K562 (cell line): Measurements from ENCODE around the gene CEP68. TPM values are rescaled to one million over a fixed set of nuclear protein-coding genes. Genes with fewer than 3 reads are reported as not detected.

ENCODE experiments used
- ATAC-seq: fragments of 200-7000 bp; cut with Tn5 transposase; 3 replicates; pipeline ENCODE4 v1.9.1; 2020; ENCODE audit warnings: moderate library complexity
- BruUV-seq: library from RNA; stranded (reverse); fragments of 400-500 nt; replicated peaks from 2 replicates; lab custom pipeline; 2021; lab: Mats Ljungman, UMichigan
- CTCF ChIA-PET: fragments of 300-600 bp; formaldehyde crosslinking; extraction: SDS; loops from one replicate; lab custom pipeline; 2021; ENCODE audit warnings: low intra/inter-chr PET ratio; lab: Yijun Ruan, JAX
- POLR2A ChIA-PET: fragments of 300-600, 350-650 bp; sonication (Branson Sonifier 250); formaldehyde crosslinking; extraction: SDS; loops from one replicate; lab custom pipeline; 2021; ENCODE audit warnings: antibody characterized with exemption, inconsistent platforms; lab: Yijun Ruan, JAX
- DNase-seq, 4 experiments: peaks; one replicate each; pipeline versions ENCODE4 v3.0.0 to v3.0.0-alpha.2; 2011 to 2018; ENCODE audit warnings: low spot score in 3 of 4, mixed read lengths in 3 of 4; ENCODE audit errors: extremely low read depth in 1 of 4
- FAIRE-seq: peaks from 2 replicates; lab custom pipeline; 2011; peaks lifted over from hg19 to GRCh38; lab: Jason Lieb, UNC
- H2AFZ ChIP-seq: 2 replicates; pipeline ENCODE4 v1.6.0; 2011; ENCODE audit warnings: low read depth, low read length, control low read depth, inconsistent platforms
- H3K27ac ChIP-seq: fragments of 200-600 bp; 3 replicates; pipeline ENCODE4 v1.8.0; 2011; ENCODE audit warnings: low read depth, mild to moderate bottlenecking, control low read depth, inconsistent platforms, low read length, moderate library complexity, mixed read lengths; ENCODE audit errors: extremely low read depth
- H3K27me3 ChIP-seq, 2 experiments: fragments of 300-600 bp in 1 of 2; 2 replicates in 1 of 2; 3 replicates in 1 of 2; pipeline versions ENCODE4 v1.6.0 to v1.8.0; 2011; ENCODE audit warnings: inconsistent platforms in 2 of 2, low read length in 2 of 2, mild to moderate bottlenecking in 1 of 2, mixed read lengths in 1 of 2, moderate library complexity in 1 of 2; ENCODE audit not compliant: control insufficient read depth in 2 of 2, insufficient read depth in 2 of 2
- H3K36me3 ChIP-seq: fragments of 300-600 bp; 3 replicates; pipeline ENCODE4 v1.8.0; 2011; ENCODE audit warnings: mild to moderate bottlenecking, low read length, inconsistent platforms; ENCODE audit not compliant: control insufficient read depth, insufficient read depth
- H3K4me1 ChIP-seq, 2 experiments: fragments of 200-600 bp in 1 of 2; replicated peaks in 1 of 2; 2 replicates in 1 of 2; 3 replicates in 1 of 2; pipeline versions ENCODE4 v1.5.1 to v1.8.0; 2011; ENCODE audit warnings: inconsistent platforms in 2 of 2, low read length in 2 of 2, mild to moderate bottlenecking in 1 of 2, mixed read lengths in 1 of 2, moderate library complexity in 1 of 2; ENCODE audit not compliant: control insufficient read depth in 2 of 2, insufficient read depth in 2 of 2
- H3K4me2 ChIP-seq: 2 replicates; pipeline ENCODE4 v1.6.1; 2011; ENCODE audit warnings: low read length, control low read depth, inconsistent platforms, mixed read lengths; ENCODE audit not compliant: insufficient read depth
- H3K4me3 ChIP-seq: fragments of 200-600 bp; sonication (generic), shearing (Covaris generic); 2 replicates; pipeline ENCODE4 v1.5.1; 2016; ENCODE audit warnings: control low read depth, inconsistent platforms
- H3K79me2 ChIP-seq: fragments of 200-600 bp; 3 replicates; pipeline ENCODE4 v1.8.0; 2011; ENCODE audit warnings: low read length, inconsistent platforms; ENCODE audit not compliant: control insufficient read depth, insufficient read depth
- H3K9ac ChIP-seq, 2 experiments: 2 replicates each; pipeline versions ENCODE4 v1.6.0 to v1.6.1; 2011; ENCODE audit warnings: low read depth in 2 of 2, low read length in 2 of 2, control low read depth in 1 of 2, inconsistent platforms in 1 of 2, mild to moderate bottlenecking in 1 of 2, mixed read lengths in 1 of 2; ENCODE audit not compliant: insufficient read depth in 1 of 2
- H3K9me1 ChIP-seq: one replicate; pipeline ENCODE4 v1.6.0; 2011; ENCODE audit warnings: inconsistent platforms, mild to moderate bottlenecking, low read length, moderate library complexity; ENCODE audit not compliant: control insufficient read depth, insufficient read depth
- H3K9me3 ChIP-seq: replicated peaks from 2 replicates; pipeline ENCODE4 v1.5.1; 2011; ENCODE audit warnings: low read depth, low read length, inconsistent platforms; ENCODE audit not compliant: control insufficient read depth, insufficient read depth
- H4K20me1 ChIP-seq: replicated peaks from 2 replicates; pipeline ENCODE4 v1.6.1; 2011; ENCODE audit warnings: low read length, inconsistent platforms, mixed read lengths; ENCODE audit not compliant: control insufficient read depth, insufficient read depth
- COPS2 ChIP-seq: fragments of 450-650 bp; conservative IDR thresholded peaks from 2 replicates; pipeline ENCODE4 v1.6.1; 2016; ENCODE audit warnings: mild to moderate bottlenecking, moderate library complexity
- ESRRB ChIP-seq: fragments of 250-450 bp; sonication (Bioruptor Pico); IDR thresholded peaks from 2 replicates; pipeline ENCODE4 v1.5.0; 2020; ENCODE audit warnings: mild to moderate bottlenecking, moderate library complexity, borderline replicate concordance
- ILF3 ChIP-seq: fragments of 450-650 bp; IDR thresholded peaks from 2 replicates; pipeline ENCODE4 v1.6.1; 2018; ENCODE audit warnings: antibody characterized with exemption, mild to moderate bottlenecking, moderate library complexity, borderline replicate concordance
- NR2C2 ChIP-seq, 2 experiments: fragments of 200-800 bp in 1 of 2; sonication (Bioruptor generic) in 1 of 2; sonication (generic) in 1 of 2; formaldehyde crosslinking in 1 of 2; IDR thresholded peaks; 2 replicates each; pipeline versions ENCODE4 v1.6.1 to v1.8.0; 2016 to 2022; ENCODE audit warnings: mild to moderate bottlenecking in 1 of 2, missing compliant biosample characterization in 1 of 2, missing genetic modification characterization in 1 of 2, missing genetic modification reagents in 1 of 2
- RAD21 ChIP-seq, 2 experiments: fragments of 250-450 bp in 1 of 2; fragments of 450-650 bp in 1 of 2; sonication (Bioruptor Pico) in 1 of 2; formaldehyde crosslinking in 1 of 2; IDR thresholded peaks in 1 of 2; conservative IDR thresholded peaks in 1 of 2; 2 replicates each; pipeline versions ENCODE4 v1.4.0 to v1.8.0; 2020 to 2022; ENCODE audit warnings: mild to moderate bottlenecking in 2 of 2, moderate library complexity in 1 of 2
- RUNX1 ChIP-seq: sonication (generic); IDR thresholded peaks from 2 replicates; pipeline ENCODE4 v1.6.1; 2016; ENCODE audit warnings: antibody characterized with exemption, low read depth
- ZNF165 ChIP-seq: fragments of 250-450 bp; sonication (Bioruptor Pico); IDR thresholded peaks from 2 replicates; pipeline ENCODE4 v1.4.0; 2020; ENCODE audit warnings: borderline replicate concordance
- ZNF212 ChIP-seq: fragments of 450-650 bp; formaldehyde crosslinking; IDR thresholded peaks from 2 replicates; pipeline ENCODE4 v1.4.0; 2020; ENCODE audit warnings: mild to moderate bottlenecking
- WGBS: fragments of 100-300 bp; shearing (Covaris generic); methylation state at CpG from one replicate; pipeline ENCODE4 v1.1.6; 2016; ENCODE audit warnings: low coverage, mixed read lengths; ENCODE audit not compliant: insufficient coverage; ENCODE audit errors: missing lambda C conversion rate; 5-methylcytosine and 5-hydroxymethylcytosine counted together
- in situ Hi-C: fragments of 300-500 bp; cut with MboI; formaldehyde crosslinking; loops from 4 replicates; pipeline ENCODE4 v1.15.0; 2018; ENCODE audit warnings: inconsistent platforms, mixed read lengths
- intact Hi-C: fragments of 100-400 bp; cut with micrococcal nuclease; formaldehyde crosslinking; loops from 2 replicates; pipeline ENCODE4 v1.14.2; 2022
- polyA plus RNA-seq, 8 experiments: library from polyadenylated mRNA; depleted of rRNA in 4 of 8; stranded (reverse) in 5 of 8; unstranded in 3 of 8; fragments of >200 nt; fragmentation: Nextera tagmentation in 2 of 8; fragmentation: Illumina TruSeq in 1 of 8; extraction: Ambion mirVana in 2 of 8; extraction: Trizol in 1 of 8; gene quantifications; 2 replicates each; pipeline versions ENCODE4 v1.2.1 to v1.2.3, GENCODE V29; 2011 to 2014; ENCODE audit warnings: inconsistent platforms in 1 of 8, missing spikeins in 1 of 8
- total RNA-seq, 7 experiments: library from RNA; depleted of rRNA in 6 of 7; stranded (reverse); fragments of >200 nt in 6 of 7; fragmentation: Illumina TruSeq in 2 of 7; extraction: Trizol in 2 of 7; gene quantifications; 2 replicates each; pipeline versions ENCODE4 v1.2.1 to v1.2.3, GENCODE V29; 2011 to 2021; ENCODE audit warnings: low replicate concordance in 1 of 7
- TF ChIP-seq, protein P1 (sequence below), 2 experiments: IDR thresholded peaks; 2 replicates each; pipeline ENCODE4 v1.6.1; 2012; ENCODE audit warnings: improper control_type of control experiment in 2 of 2, low read depth in 2 of 2, low read length in 2 of 2, borderline replicate concordance in 1 of 2

Gene CEP68
- total and polyA plus RNA-seq, 9 of the 15 experiments (the other 6 are each of a cell fraction or from before 2014, with no cell fraction given), result 1.4 to 8.5 (median 5.2) TPM

DNA sequence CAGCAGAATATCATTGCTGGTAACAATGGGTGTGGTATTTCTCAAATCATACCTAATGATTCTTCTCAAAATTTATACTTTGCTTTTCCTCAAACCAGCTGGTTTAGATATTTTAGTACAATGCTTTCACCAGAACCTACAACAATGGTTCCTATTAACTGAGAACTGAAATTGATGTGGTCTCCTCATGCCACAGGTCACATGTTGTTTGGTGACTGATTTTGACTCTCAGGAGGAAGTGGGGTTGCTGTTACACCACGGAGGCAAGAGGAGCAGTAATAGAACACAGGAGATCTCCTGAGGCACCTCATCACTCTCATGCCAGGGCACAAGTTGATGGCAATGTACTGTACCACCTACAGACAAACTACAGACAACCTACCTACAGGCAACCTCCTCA is 3.0 kb upstream of the CEP68 start (continued):
- TF ChIP-seq NR2C2 (CRISPR knock-in tag; IDR thresholded peaks at IDR 0.05), result no peak
- TF ChIP-seq NR2C2 (tag; IDR thresholded peaks at IDR 0.05), result no peak
- TF ChIP-seq, all 486 proteins: peak for 0

DNA sequence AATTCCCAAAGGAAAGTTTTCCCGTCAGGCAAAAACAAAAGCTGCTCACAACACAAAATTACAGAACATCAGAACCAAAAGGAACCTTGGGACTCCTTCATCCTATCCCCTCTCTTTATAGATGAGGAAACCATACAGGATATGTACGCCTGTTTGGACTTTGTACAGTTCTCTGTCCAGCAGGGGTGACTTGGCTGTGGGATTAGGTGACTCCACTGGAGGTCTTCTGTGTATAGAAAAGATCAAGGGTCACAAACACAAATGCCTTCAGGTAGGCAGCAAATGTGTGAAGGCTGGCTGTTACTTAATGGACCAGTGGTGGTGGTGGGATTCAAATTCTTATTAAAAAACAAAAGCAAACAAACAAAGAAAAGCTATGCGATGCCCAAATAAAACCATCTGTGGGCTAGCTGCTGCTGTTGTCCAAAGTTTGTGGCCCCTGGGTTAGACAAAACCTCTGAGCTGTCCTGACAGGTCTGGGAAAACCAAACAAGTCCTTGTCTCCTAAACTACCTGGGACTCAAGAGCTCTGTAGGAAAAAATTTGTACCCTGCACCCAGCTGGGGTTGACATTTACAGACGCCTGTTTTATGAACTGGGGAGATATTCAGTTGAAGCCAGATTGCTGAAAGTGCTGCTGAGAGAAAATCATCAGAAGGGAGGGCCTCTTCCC is 1.3 kb upstream of the CEP68 start:
- DNase-seq (no peak), ATAC-seq (no peak), FAIRE-seq (no peak)
- Histone ChIP-seq H3K9ac (peak overlapping the region in 1 of 2 experiments; percentile 94; a peak in 1 of 4 replicates), H3K27ac (no peak overlapping the region), H3K4me1 (peaks cover 12 to 27% of the 10 kb centered on the region in 2 experiments; a peak in 4 of 5 replicates), H3K36me3 (no peaks in the 10 kb centered on the region; the same call in 2 of the 3 replicates), H3K79me2 (peaks cover 21% of the 10 kb centered on the region), H3K4me3 (no peak overlapping the region), H2AFZ (no peak overlapping the region), H3K9me3 (no peaks in the 10 kb centered on the region), H3K27me3 (no peaks in the 10 kb centered on the region), H3K4me2 (peak overlapping the region; percentile 81), H3K9me1 (no peaks in the 10 kb centered on the region), H4K20me1 (peaks cover 6% of the 10 kb centered on the region)
- POLR2A ChIA-PET, result interaction anchor here (0.6 to 2.3 kb wide), 6 partner anchors 8 to 183 kb away, joined by 3 to 9 read pairs (median 3); no protein-coding TSS in a partner anchor
- CTCF ChIA-PET, result no interaction called here
- WGBS, result 76% methylated on average over 4 of the region's 4 CpGs
- BruUV-seq, result no TSS peak
- intact Hi-C loops, result no loop called here
- in situ Hi-C loops, result no loop called here
- TF ChIP-seq ZNF165 (CRISPR knock-in tag) (no peak), ESRRB (no peak), ZNF212 (CRISPR knock-in tag) (no peak), ILF3 (no peak), RUNX1 (no peak), COPS2 (no peak), RAD21 (CRISPR knock-in tag; conservative IDR thresholded peaks at IDR 0.05 in 1 of 2, IDR thresholded peaks at IDR 0.05 in 1 of 2) (no peak)
- TF ChIP-seq, protein P1, sequence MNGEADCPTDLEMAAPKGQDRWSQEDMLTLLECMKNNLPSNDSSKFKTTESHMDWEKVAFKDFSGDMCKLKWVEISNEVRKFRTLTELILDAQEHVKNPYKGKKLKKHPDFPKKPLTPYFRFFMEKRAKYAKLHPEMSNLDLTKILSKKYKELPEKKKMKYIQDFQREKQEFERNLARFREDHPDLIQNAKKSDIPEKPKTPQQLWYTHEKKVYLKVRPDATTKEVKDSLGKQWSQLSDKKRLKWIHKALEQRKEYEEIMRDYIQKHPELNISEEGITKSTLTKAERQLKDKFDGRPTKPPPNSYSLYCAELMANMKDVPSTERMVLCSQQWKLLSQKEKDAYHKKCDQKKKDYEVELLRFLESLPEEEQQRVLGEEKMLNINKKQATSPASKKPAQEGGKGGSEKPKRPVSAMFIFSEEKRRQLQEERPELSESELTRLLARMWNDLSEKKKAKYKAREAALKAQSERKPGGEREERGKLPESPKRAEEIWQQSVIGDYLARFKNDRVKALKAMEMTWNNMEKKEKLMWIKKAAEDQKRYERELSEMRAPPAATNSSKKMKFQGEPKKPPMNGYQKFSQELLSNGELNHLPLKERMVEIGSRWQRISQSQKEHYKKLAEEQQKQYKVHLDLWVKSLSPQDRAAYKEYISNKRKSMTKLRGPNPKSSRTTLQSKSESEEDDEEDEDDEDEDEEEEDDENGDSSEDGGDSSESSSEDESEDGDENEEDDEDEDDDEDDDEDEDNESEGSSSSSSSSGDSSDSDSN (IDR thresholded peaks at IDR 0.05; ENCODE audit: borderline replicate concordance in 1 of 2, low read depth in 2 of 2, low read length in 2 of 2), result no peak
